Measurements from ENCODE around the gene LRRFIP1. TPM values are rescaled to one million over a fixed set of nuclear protein-coding genes. Genes with fewer than 3 reads are reported as not detected.

LRRFIP1 gene
- total and polyA plus RNA-seq, 2 of the 13 experiments (the other 11 are each of a cell fraction or from before 2014, with no cell fraction given): 15.9 to 40.5 TPM

- 42% methylated on average over 9 of the region's 9 CpGs for WGBS (ENCODE audit: low lambda C conversion rate)
- in situ Hi-C loops (cut with HindIII; ENCODE audit: extremely low pct_ligation_motif_present, low pct_unique_long_range_greater_than_20kb) (loop anchor here (5.0 kb wide), 1 partner anchor 137 kb away; no protein-coding TSS in a partner anchor), intact Hi-C loops (cut with micrococcal nuclease; ENCODE audit: unreplicated experiment) (loop anchor here (1.0 to 2.0 kb wide), 4 partner anchors 68 to 169 kb away; no protein-coding TSS in a partner anchor)
- FAIRE-seq (no peak), DNase-seq (ENCODE audit: low spot score) (peak; percentile 64), ATAC-seq (peak; percentile 55)
- Histone ChIP-seq H3K9me3 (ENCODE audit: low read length) (no peaks in the 10 kb centered on the region), H3K27ac (ENCODE audit: extremely low read length, insufficient read depth, low read length) (no peak overlapping the region), H3K9ac (ENCODE audit: insufficient read depth, low read depth, low read length) (no peak overlapping the region), H3K4me3 (replicated peaks in 1 of 3; ENCODE audit: insufficient read depth in 1 of 3, low read depth in 2 of 3, low read length in 3 of 3) (no peak overlapping the region), H3K79me2 (ENCODE audit: insufficient read depth, low read length) (no peaks in the 10 kb centered on the region), H3K4me2 (ENCODE audit: low read depth, low read length) (no peak overlapping the region), H4K20me1 (ENCODE audit: insufficient read depth, low read length) (no peaks in the 10 kb centered on the region), H3K27me3 (ENCODE audit: control insufficient read depth in 1 of 2, insufficient read depth in 2 of 2, low read length in 2 of 2) (peaks cover 5 to 6% of the 10 kb centered on the region in 2 experiments; a peak in 4 of 5 replicates), H3K4me1 (ENCODE audit: insufficient read depth, low read length) (peaks cover 58% of the 10 kb centered on the region), H3K36me3 (replicated peaks in 1 of 2; ENCODE audit: control insufficient read depth in 1 of 2, insufficient read depth in 2 of 2, low read length in 2 of 2) (no peaks in the 10 kb centered on the region), H2AFZ (ENCODE audit: low read length) (no peak overlapping the region)
- ChIA-PET CTCF (ENCODE audit: low intra/inter-chr PET ratio, low total read pairs) (interaction anchor here (0.8 to 2.8 kb wide), 5 partner anchors 9 to 140 kb away, joined by 3 to 22 read pairs (median 5); no protein-coding TSS in a partner anchor), POLR2A (no interaction called here)
- no TSS peak for BruUV-seq (replicated peaks)
- TF ChIP-seq, protein P1, sequence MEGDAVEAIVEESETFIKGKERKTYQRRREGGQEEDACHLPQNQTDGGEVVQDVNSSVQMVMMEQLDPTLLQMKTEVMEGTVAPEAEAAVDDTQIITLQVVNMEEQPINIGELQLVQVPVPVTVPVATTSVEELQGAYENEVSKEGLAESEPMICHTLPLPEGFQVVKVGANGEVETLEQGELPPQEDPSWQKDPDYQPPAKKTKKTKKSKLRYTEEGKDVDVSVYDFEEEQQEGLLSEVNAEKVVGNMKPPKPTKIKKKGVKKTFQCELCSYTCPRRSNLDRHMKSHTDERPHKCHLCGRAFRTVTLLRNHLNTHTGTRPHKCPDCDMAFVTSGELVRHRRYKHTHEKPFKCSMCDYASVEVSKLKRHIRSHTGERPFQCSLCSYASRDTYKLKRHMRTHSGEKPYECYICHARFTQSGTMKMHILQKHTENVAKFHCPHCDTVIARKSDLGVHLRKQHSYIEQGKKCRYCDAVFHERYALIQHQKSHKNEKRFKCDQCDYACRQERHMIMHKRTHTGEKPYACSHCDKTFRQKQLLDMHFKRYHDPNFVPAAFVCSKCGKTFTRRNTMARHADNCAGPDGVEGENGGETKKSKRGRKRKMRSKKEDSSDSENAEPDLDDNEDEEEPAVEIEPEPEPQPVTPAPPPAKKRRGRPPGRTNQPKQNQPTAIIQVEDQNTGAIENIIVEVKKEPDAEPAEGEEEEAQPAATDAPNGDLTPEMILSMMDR (CRISPR knock-in tag; IDR thresholded peaks at IDR 0.05): peak; percentile 88
- TF ChIP-seq RAD51 (IDR thresholded peaks at IDR 0.05; ENCODE audit: borderline replicate concordance) (no peak), ZNF460 (CRISPR knock-in tag; IDR thresholded peaks at IDR 0.05; ENCODE audit: borderline replicate concordance) (no peak), SP1 (IDR thresholded peaks at IDR 0.05) (no peak), SP1 (CRISPR knock-in tag; IDR thresholded peaks at IDR 0.05) (no peak), LBX2 (CRISPR knock-in tag; IDR thresholded peaks at IDR 0.05; ENCODE audit: borderline replicate concordance) (no peak), PLRG1 (conservative IDR thresholded peaks at IDR 0.05) (no peak), ZFX (CRISPR knock-in tag; IDR thresholded peaks at IDR 0.05; ENCODE audit: low read depth) (peak; percentile 59; the same call in 1 of the 2 replicates), RXRB (CRISPR knock-in tag; IDR thresholded peaks at IDR 0.05; ENCODE audit: borderline replicate concordance) (peak; percentile 42; the same call in 1 of the 2 replicates), FOXK2 (IDR thresholded peaks at IDR 0.05) (no peak), ZFP62 (CRISPR knock-in tag; IDR thresholded peaks at IDR 0.05) (no peak), TCF7 (IDR thresholded peaks at IDR 0.05; ENCODE audit: low read depth) (no peak), REL (CRISPR knock-in tag; conservative IDR thresholded peaks at IDR 0.05) (no peak), ZNF83 (CRISPR knock-in tag; IDR thresholded peaks at IDR 0.05; ENCODE audit: borderline replicate concordance) (no peak), AGO1 (IDR thresholded peaks at IDR 0.05; ENCODE audit: low read depth, low read length, poor library complexity, severe bottlenecking) (no peak)
- TF ChIP-seq, protein P2, sequence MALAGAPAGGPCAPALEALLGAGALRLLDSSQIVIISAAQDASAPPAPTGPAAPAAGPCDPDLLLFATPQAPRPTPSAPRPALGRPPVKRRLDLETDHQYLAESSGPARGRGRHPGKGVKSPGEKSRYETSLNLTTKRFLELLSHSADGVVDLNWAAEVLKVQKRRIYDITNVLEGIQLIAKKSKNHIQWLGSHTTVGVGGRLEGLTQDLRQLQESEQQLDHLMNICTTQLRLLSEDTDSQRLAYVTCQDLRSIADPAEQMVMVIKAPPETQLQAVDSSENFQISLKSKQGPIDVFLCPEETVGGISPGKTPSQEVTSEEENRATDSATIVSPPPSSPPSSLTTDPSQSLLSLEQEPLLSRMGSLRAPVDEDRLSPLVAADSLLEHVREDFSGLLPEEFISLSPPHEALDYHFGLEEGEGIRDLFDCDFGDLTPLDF (CRISPR knock-in tag; IDR thresholded peaks at IDR 0.05): no peak
- TF ChIP-seq, protein P3, sequence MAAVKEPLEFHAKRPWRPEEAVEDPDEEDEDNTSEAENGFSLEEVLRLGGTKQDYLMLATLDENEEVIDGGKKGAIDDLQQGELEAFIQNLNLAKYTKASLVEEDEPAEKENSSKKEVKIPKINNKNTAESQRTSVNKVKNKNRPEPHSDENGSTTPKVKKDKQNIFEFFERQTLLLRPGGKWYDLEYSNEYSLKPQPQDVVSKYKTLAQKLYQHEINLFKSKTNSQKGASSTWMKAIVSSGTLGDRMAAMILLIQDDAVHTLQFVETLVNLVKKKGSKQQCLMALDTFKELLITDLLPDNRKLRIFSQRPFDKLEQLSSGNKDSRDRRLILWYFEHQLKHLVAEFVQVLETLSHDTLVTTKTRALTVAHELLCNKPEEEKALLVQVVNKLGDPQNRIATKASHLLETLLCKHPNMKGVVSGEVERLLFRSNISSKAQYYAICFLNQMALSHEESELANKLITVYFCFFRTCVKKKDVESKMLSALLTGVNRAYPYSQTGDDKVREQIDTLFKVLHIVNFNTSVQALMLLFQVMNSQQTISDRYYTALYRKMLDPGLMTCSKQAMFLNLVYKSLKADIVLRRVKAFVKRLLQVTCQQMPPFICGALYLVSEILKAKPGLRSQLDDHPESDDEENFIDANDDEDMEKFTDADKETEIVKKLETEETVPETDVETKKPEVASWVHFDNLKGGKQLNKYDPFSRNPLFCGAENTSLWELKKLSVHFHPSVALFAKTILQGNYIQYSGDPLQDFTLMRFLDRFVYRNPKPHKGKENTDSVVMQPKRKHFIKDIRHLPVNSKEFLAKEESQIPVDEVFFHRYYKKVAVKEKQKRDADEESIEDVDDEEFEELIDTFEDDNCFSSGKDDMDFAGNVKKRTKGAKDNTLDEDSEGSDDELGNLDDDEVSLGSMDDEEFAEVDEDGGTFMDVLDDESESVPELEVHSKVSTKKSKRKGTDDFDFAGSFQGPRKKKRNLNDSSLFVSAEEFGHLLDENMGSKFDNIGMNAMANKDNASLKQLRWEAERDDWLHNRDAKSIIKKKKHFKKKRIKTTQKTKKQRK (IDR thresholded peaks at IDR 0.05; ENCODE audit: low read length): no peak
- TF ChIP-seq, protein P4, sequence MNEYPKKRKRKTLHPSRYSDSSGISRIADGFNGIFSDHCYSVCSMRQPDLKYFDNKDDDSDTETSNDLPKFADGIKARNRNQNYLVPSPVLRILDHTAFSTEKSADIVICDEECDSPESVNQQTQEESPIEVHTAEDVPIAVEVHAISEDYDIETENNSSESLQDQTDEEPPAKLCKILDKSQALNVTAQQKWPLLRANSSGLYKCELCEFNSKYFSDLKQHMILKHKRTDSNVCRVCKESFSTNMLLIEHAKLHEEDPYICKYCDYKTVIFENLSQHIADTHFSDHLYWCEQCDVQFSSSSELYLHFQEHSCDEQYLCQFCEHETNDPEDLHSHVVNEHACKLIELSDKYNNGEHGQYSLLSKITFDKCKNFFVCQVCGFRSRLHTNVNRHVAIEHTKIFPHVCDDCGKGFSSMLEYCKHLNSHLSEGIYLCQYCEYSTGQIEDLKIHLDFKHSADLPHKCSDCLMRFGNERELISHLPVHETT (CRISPR knock-in tag; conservative IDR thresholded peaks at IDR 0.05): no peak
Observed at GRCh38 chr2:237604960-237605359, 22.4 kb upstream of the LRRFIP1 start.

All from HepG2 (cell line).